Vagina (tissue), 2 donors: ENCODE measurements around the gene CENPH. TPM values are rescaled to one million over a fixed set of nuclear protein-coding genes. Genes with fewer than 3 reads are reported as not detected.
A peak's percentile ranks its signal among the peaks of the same experiment; 100 is the strongest.
"Not testable (repeated sequence)": the region's sequence is repeated elsewhere in the genome, so short reads cannot be mapped to it uniquely, and the experiment has no call there.

Experiments
- DNase-seq, 2 donors: peaks; one replicate each; pipeline ENCODE4 v3.0.0-alpha.2; 2017; ENCODE audit errors: extremely low spot score in 2 of 2
- H3K27ac ChIP-seq: fragments of 200-600 bp; sonication (generic); one replicate; pipeline ENCODE4 v1.5.1; 2019
- H3K27me3 ChIP-seq: fragments of 200-600 bp; sonication (generic); one replicate; pipeline ENCODE4 v1.5.1; 2019
- H3K36me3 ChIP-seq, 2 donors: fragments of 200-600 bp; sonication (generic); one replicate each; pipeline ENCODE4 v1.5.1; 2017 to 2019
- H3K4me1 ChIP-seq: fragments of 200-600 bp; sonication (generic); one replicate; pipeline ENCODE4 v1.5.1; 2019
- H3K4me3 ChIP-seq, 2 donors: fragments of 200-600 bp; sonication (generic); 1 replicate in 1 of 2; 2 replicates in 1 of 2; pipeline ENCODE4 v1.5.1; 2016 to 2019
- H3K9me3 ChIP-seq: fragments of 200-600 bp; sonication (generic); one replicate; pipeline ENCODE4 v1.5.1; 2019
- CTCF ChIP-seq, 3 experiments: fragments of 450-650 bp in 2 of 3; fragments of 200-600 bp in 1 of 3; sonication (generic) in 1 of 3; IDR thresholded peaks; one replicate each; pipeline ENCODE4 v1.5.1; 2017 to 2019; ENCODE audit warnings: antibody characterized with exemption in 3 of 3, mild to moderate bottlenecking in 2 of 3, moderate library complexity in 2 of 3
- POLR2A ChIP-seq, 2 donors: fragments of 450-650 bp; IDR thresholded peaks; one replicate each; pipeline ENCODE4 v1.6.1; 2017; ENCODE audit warnings: antibody characterized with exemption in 2 of 2, mild to moderate bottlenecking in 2 of 2, moderate library complexity in 2 of 2
- POLR2AphosphoS5 ChIP-seq, 2 donors: sonication (generic); formaldehyde crosslinking; IDR thresholded peaks; one replicate each; pipeline ENCODE4 v1.9.0; 2017; ENCODE audit warnings: antibody characterized with exemption in 2 of 2, mild to moderate bottlenecking in 2 of 2, low read depth in 1 of 2; ENCODE audit not compliant: insufficient read depth in 1 of 2
- intact Hi-C: fragments of 100-400 bp; cut with DNase I; formaldehyde crosslinking; loops from one replicate; pipeline ENCODE4 v1.15.1; 2023
- total RNA-seq: library from RNA; depleted of rRNA; stranded (reverse); fragments of >200 nt; gene quantifications from one replicate; pipeline ENCODE4 v1.2.3, GENCODE V29; 2016

CENPH gene
- total RNA-seq, 1 donor from 2014 or later: 3.9 TPM

- Histone ChIP-seq H3K36me3 (no peaks in the 10 kb centered on the region), H3K9me3 (no peaks in the 10 kb centered on the region), H3K27ac (peak overlapping the region; percentile 77), H3K4me1 (peaks cover 22% of the 10 kb centered on the region), H3K27me3 (no peaks in the 10 kb centered on the region), H3K4me3 (peak overlapping the region; percentile 82 to 97)
- intact Hi-C loops: no loop called here
- TF ChIP-seq CTCF (IDR thresholded peaks at IDR 0.05): peak in 1 of 3 experiments; percentile 33
- peak in 1 of 2 donors; percentile 77 for TF ChIP-seq POLR2A (IDR thresholded peaks at IDR 0.05)
- TF ChIP-seq POLR2AphosphoS5 (IDR thresholded peaks at IDR 0.05; ENCODE audit: insufficient read depth in 1 of 2, low read depth in 1 of 2): peak; percentile 67 to 98
- DNase-seq: peak; percentile 96 to 98
These were observed 28.5 kb downstream of the CENPH start for GRCh38 chr5:69217548-69218526.

GRCh38 chr5:69219939-69220338, 30.6 kb downstream of the CENPH start:
- peaks cover 22% of the 10 kb centered on the region for H3K4me1 ChIP-seq
- H3K27me3 ChIP-seq: no peaks in the 10 kb centered on the region
- H3K4me3 ChIP-seq: no peak overlapping the region
- no peak for DNase-seq
- no peaks in the 10 kb centered on the region for H3K36me3 ChIP-seq
- H3K9me3 ChIP-seq: no peaks in the 10 kb centered on the region
- intact Hi-C loops: no loop called here
- H3K27ac ChIP-seq: no peak overlapping the region
- no peak for TF ChIP-seq POLR2AphosphoS5 (IDR thresholded peaks at IDR 0.05; ENCODE audit: insufficient read depth in 1 of 2, low read depth in 1 of 2)
- no peak for TF ChIP-seq POLR2A (IDR thresholded peaks at IDR 0.05)
- TF ChIP-seq CTCF (IDR thresholded peaks at IDR 0.05): no peak

- H3K4me3 ChIP-seq, H3K9me3 ChIP-seq, H3K27ac ChIP-seq, DNase-seq, H3K27me3 ChIP-seq, intact Hi-C loops, H3K36me3 ChIP-seq: not testable (repeated sequence)
- peaks cover 22% of the 10 kb centered on the region for H3K4me1 ChIP-seq
These were observed 31.0 kb downstream of the CENPH start for GRCh38 chr5:69220371-69220770.

- H3K27ac ChIP-seq, intact Hi-C loops, H3K27me3 ChIP-seq, DNase-seq, H3K4me3 ChIP-seq, H3K36me3 ChIP-seq, H3K9me3 ChIP-seq: not testable (repeated sequence)
- H3K4me1 ChIP-seq: peaks cover 22% of the 10 kb centered on the region
These were observed 31.4 kb downstream of the CENPH start for GRCh38 chr5:69220833-69221232.

GRCh38 chr5:69224520-69224919, 35.1 kb downstream of the CENPH start:
- H3K36me3 ChIP-seq: peaks cover 0 to 17% of the 10 kb centered on the region in 2 donors
- peaks cover 2% of the 10 kb centered on the region for H3K4me1 ChIP-seq
- no peak overlapping the region for H3K4me3 ChIP-seq
- no peaks in the 10 kb centered on the region for H3K27me3 ChIP-seq
- H3K27ac ChIP-seq: no peak overlapping the region
- TF ChIP-seq POLR2AphosphoS5 (IDR thresholded peaks at IDR 0.05; ENCODE audit: insufficient read depth in 1 of 2, low read depth in 1 of 2) (no peak), CTCF (IDR thresholded peaks at IDR 0.05) (no peak), POLR2A (IDR thresholded peaks at IDR 0.05) (no peak)
- H3K9me3 ChIP-seq: no peaks in the 10 kb centered on the region
- intact Hi-C loops: no loop called here
- DNase-seq: no peak

GRCh38 chr5:69225860-69226259, 36.5 kb downstream of the CENPH start:
- no peak for DNase-seq
- H3K36me3 ChIP-seq: peaks cover 0 to 17% of the 10 kb centered on the region in 2 donors
- no peaks in the 10 kb centered on the region for H3K27me3 ChIP-seq
- intact Hi-C loops: no loop called here
- no peak overlapping the region for H3K4me3 ChIP-seq
- H3K27ac ChIP-seq: no peak overlapping the region
- TF ChIP-seq POLR2AphosphoS5 (IDR thresholded peaks at IDR 0.05; ENCODE audit: insufficient read depth in 1 of 2, low read depth in 1 of 2) (no peak), POLR2A (IDR thresholded peaks at IDR 0.05) (no peak), CTCF (IDR thresholded peaks at IDR 0.05) (no peak)
- no peaks in the 10 kb centered on the region for H3K4me1 ChIP-seq
- no peaks in the 10 kb centered on the region for H3K9me3 ChIP-seq
